Peyer's patch (tissue), 4 donors: Measurements from ENCODE around the gene LRRC41.

Source experiments
- CTCF ChIP-seq, 6 experiments: fragments of 450-650 bp in 4 of 6; fragments of 200-600 bp in 2 of 6; sonication (generic) in 1 of 6; IDR thresholded peaks; one replicate each; pipeline ENCODE4 v1.5.1; 2017 to 2019; ENCODE audit warnings: antibody characterized with exemption in 6 of 6, mild to moderate bottlenecking in 3 of 6, moderate library complexity in 1 of 6
- POLR2A ChIP-seq, 2 donors: fragments of 450-650 bp; IDR thresholded peaks; one replicate each; pipeline ENCODE4 v1.5.1; 2017; ENCODE audit warnings: antibody characterized with exemption in 2 of 2, mild to moderate bottlenecking in 2 of 2, moderate library complexity in 2 of 2

- no peak for TF ChIP-seq CTCF (IDR thresholded peaks at IDR 0.05)
- TF ChIP-seq POLR2A (IDR thresholded peaks at IDR 0.05), result no peak
Observed at GRCh38 chr1:46284597-46285564, 18.5 kb downstream of the LRRC41 start.
